Activated CD4-positive, alpha-beta T cell treated with anti-CD3 and anti-CD28 coated beads, Interleukin-2, amount 10 ng/mL, durations not matched to agents 24 days and 14 days (primary cell): ENCODE measurements around the gene TAS2R41. TPM values are rescaled to one million over a fixed set of nuclear protein-coding genes. Genes with fewer than 3 reads are reported as not detected.

Experiments
- DNase-seq: peaks from one replicate; pipeline ENCODE4 v3.0.0; 2022
- H3K27ac Mint-ChIP-seq: one replicate; pipeline ENCODE4 v1.8.0; 2022; ENCODE audit warnings: mild to moderate bottlenecking, mixed read lengths
- H3K27me3 Mint-ChIP-seq: one replicate; pipeline ENCODE4 v1.8.0; 2022; ENCODE audit warnings: mixed read lengths
- H3K36me3 Mint-ChIP-seq: one replicate; pipeline ENCODE4 v1.8.0; 2022; ENCODE audit warnings: low read depth, mild to moderate bottlenecking, mixed read lengths
- H3K4me1 Mint-ChIP-seq: one replicate; pipeline ENCODE4 v1.8.0; 2021; ENCODE audit warnings: mixed read lengths
- H3K4me3 Mint-ChIP-seq: one replicate; pipeline ENCODE4 v1.8.0; 2022; ENCODE audit warnings: mild to moderate bottlenecking, moderate library complexity, mixed read lengths
- H3K9me3 Mint-ChIP-seq: one replicate; pipeline ENCODE4 v1.8.0; 2021; ENCODE audit warnings: mixed read lengths
- intact Hi-C: fragments of 100-400 bp; cut with micrococcal nuclease; formaldehyde crosslinking; loops from one replicate; pipeline ENCODE4 v1.15.1; 2023
- total RNA-seq: library from RNA; stranded (reverse); gene quantifications from 2 replicates; pipeline ENCODE4 v1.2.3, GENCODE V29; 2022

The TAS2R41 gene, protein sequence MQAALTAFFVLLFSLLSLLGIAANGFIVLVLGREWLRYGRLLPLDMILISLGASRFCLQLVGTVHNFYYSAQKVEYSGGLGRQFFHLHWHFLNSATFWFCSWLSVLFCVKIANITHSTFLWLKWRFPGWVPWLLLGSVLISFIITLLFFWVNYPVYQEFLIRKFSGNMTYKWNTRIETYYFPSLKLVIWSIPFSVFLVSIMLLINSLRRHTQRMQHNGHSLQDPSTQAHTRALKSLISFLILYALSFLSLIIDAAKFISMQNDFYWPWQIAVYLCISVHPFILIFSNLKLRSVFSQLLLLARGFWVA
- total RNA-seq = not detected in 2 replicates

DNA sequence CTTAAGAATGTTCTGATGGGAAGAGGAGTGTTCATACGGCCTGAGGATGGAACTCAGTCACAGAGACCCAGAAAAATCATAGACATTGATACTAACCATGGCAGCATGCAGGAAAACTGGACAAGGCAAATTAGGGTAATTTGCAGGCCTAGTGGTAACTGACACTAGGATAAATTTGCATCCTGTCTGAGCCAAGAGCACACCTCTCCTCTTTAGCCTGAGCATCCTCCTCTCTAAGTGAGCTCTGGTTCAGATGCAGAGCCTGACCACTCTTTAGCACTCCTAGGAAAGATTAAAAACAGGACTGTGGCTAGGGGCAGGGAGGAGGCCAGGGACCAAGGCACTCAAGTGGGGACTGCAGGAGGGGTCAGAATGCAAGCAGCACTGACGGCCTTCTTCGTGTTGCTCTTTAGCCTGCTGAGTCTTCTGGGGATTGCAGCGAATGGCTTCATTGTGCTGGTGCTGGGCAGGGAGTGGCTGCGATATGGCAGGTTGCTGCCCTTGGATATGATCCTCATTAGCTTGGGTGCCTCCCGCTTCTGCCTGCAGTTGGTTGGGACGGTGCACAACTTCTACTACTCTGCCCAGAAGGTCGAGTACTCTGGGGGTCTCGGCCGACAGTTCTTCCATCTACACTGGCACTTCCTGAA lies at the start of gene TAS2R41:
TAS2R41 (plus strand) TSS at position 373 of the 650 bp plus-strand sequence; CDS start at position 373, 0 bp downstream.
- intact Hi-C loops = no loop called here
- Mint-ChIP-seq H3K4me1 (no peaks in the 10 kb centered on the region), H3K27ac (no peak within 1 kb of the TSS), H3K4me3 (no peak within 1 kb of the TSS), H3K9me3 (peaks cover 1% of the 10 kb centered on the region), H3K36me3 (no peaks in the 10 kb centered on the region), H3K27me3 (peaks cover 8% of the 10 kb centered on the region)
- no peak for DNase-seq

DNA sequence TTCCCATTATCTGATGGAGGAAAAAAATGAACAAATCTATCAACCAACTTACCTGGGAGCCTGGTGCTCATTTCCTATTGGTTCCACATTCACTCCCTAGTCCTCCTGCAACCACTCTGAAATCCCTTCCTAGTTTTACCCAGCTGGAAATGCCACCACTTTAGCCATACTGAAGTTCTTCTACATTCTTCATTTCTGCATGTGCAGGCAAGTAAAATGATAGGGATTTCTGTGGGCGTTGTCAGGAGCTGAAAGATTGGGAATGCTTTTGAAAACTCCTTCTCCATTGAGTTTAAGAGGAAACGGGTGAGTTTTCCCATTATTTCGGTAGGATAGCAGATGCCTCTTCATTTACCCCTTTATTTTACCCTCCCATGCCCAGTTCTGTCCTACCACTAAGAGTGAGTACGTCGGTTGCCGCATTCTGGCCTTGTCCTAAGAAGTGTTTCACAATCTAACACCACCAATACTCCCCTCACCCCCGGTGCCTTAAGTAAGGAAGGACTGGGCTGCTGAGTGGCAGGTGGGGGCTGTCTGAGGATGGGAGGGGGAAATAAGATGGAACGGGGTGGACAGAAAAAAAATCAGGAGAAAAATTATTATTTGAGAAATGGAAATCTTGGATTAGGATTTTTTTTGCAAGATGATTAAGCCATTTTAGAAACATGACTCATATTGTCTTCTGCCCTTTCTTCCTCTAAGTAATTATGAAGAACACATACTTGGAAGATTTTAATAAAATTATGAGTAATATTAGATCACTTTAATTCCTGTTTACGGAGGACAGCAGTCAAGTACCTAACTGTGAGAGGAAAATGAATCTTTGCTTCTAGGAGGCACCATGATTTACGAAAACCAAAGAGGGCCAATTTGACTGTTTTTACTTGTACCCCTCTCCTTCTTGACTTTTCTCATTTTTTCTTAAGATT lies 47.6 kb upstream of the TAS2R41 start:
- Mint-ChIP-seq H3K4me3 (no peak overlapping the region), H3K4me1 (peaks cover 6% of the 10 kb centered on the region), H3K9me3 (no peaks in the 10 kb centered on the region), H3K27me3 (peaks cover 13% of the 10 kb centered on the region), H3K27ac (no peak overlapping the region), H3K36me3 (no peaks in the 10 kb centered on the region)
- DNase-seq = no peak
- intact Hi-C loops = no loop called here

DNA sequence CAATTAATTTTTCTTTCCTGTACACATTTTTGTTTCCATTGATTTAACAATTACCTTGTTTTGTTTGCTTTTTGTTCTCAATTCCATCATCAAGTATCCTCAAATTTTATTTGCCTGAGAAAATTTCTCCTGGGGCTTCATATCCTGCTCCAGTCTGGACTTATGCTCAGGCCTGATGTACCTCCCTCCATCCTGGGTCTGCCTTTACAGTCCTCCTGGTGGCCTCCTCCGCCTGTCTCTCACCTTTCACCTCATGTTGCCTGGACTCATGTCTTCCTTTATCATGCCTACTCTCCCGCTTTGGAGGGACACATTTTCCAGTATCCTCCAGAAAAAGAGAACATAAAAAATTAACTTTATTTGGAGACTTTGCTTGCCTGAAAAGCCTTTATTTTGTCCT lies 46.6 kb upstream of the TAS2R41 start:
- Mint-ChIP-seq H3K4me1 (peaks cover 6% of the 10 kb centered on the region), H3K27me3 (peaks cover 13% of the 10 kb centered on the region), H3K27ac (no peak overlapping the region), H3K36me3 (no peaks in the 10 kb centered on the region), H3K9me3 (no peaks in the 10 kb centered on the region), H3K4me3 (no peak overlapping the region)
- DNase-seq = no peak
- intact Hi-C loops = no loop called here

DNA sequence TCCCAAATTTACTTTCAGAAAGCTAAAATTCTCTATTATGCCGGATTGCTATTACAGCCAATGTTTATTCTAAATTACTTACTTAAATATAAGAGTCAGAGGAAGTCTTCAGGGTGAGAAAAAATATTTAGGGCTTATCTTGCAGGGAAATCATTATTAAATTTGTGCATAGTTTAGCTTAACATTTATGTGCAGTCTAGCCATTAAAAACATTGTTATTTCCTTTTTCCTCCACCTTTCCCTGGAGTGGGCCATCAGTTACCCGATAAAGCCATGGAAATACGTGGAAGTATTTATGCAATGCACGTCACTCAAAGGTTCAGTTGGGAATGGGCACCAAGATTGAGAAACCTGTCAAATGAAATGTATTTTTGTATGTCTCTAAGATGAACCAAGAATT lies 43.9 kb upstream of the TAS2R41 start:
- Mint-ChIP-seq H3K9me3 (no peaks in the 10 kb centered on the region), H3K4me3 (no peak overlapping the region), H3K4me1 (peaks cover 14% of the 10 kb centered on the region), H3K36me3 (no peaks in the 10 kb centered on the region), H3K27me3 (peaks cover 13% of the 10 kb centered on the region), H3K27ac (no peak overlapping the region)
- intact Hi-C loops = no loop called here
- no peak for DNase-seq

DNA sequence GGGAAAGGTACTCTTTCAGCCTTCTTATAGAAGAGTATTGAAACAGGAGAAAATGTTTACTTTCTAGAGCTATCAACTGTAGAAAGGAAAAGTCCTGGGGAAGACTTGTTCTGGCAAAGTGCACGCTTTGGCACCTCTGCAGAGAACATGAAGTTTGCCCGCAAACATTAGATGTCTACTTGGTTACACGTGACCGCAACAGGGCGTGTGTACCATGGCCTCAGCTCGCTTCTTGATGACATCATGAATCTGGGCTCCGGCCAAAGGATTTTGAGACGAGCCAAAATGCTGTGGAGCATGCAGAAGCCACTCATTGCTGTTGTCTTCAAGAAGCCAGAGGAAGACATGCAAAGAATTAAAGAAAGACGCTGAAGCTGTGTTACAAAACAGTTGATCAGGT lies 43.0 kb upstream of the TAS2R41 start:
- no peak overlapping the region for H3K4me3 Mint-ChIP-seq
- H3K9me3 Mint-ChIP-seq = no peaks in the 10 kb centered on the region
- H3K36me3 Mint-ChIP-seq = no peaks in the 10 kb centered on the region
- H3K27me3 Mint-ChIP-seq = peaks cover 14% of the 10 kb centered on the region
- DNase-seq = no peak
- no peak overlapping the region for H3K27ac Mint-ChIP-seq
- peaks cover 15% of the 10 kb centered on the region for H3K4me1 Mint-ChIP-seq
- intact Hi-C loops = no loop called here

DNA sequence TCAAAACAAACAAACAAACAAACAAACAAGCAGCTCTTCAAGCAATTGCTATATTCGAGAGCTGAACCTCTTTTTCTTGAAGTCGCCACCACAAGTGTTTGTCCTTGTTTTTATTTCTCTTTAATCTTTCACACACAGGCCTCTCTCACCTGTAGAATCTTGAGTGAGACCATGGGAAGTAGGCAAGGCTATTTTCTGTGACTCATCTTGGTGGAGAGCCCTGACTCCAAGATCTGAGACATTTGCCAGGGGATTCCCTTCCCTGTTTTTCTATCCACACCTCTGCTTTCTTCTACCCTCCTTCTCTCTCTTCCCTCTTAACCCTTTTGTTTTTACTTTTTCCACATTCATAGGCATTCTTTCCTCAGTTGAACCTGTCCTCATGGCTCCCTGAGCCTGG lies 42.4 kb upstream of the TAS2R41 start:
- no peak overlapping the region for H3K27ac Mint-ChIP-seq
- intact Hi-C loops = no loop called here
- H3K4me1 Mint-ChIP-seq = peaks cover 15% of the 10 kb centered on the region
- H3K27me3 Mint-ChIP-seq = peaks cover 16% of the 10 kb centered on the region
- H3K9me3 Mint-ChIP-seq = no peaks in the 10 kb centered on the region
- no peak for DNase-seq
- no peak overlapping the region for H3K4me3 Mint-ChIP-seq
- no peaks in the 10 kb centered on the region for H3K36me3 Mint-ChIP-seq

DNA sequence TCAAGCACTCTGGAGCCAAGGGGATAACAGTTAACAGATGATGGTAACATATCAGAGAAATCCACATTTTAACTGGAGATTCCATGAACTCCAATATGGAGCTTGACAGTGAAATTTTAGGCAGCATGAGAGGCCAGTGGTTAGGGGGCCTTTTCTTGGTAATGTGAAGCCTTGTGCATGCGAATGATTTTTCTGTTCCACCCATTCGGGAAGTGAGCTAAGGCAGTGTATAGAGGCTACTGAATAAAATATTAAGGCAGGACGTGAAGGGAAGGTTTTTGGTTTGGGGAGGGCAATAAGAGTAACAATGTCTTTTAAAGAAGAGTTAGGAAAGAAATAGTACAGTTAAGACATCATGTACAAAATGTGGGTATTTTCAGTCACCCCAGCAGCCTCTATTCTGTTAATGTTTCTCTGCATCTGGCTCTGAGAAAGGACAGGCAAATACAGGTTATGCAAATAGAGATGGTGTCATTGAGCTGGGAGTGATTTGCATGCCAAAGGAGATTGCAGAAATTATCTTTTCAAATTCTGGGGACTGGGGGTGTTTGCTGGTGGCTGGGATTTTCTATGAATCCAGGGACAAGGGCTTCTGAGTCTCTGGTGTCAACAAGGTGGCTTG lies 41.2 kb upstream of the TAS2R41 start:
- no peak overlapping the region for H3K4me3 Mint-ChIP-seq
- H3K4me1 Mint-ChIP-seq = peaks cover 15% of the 10 kb centered on the region
- DNase-seq = no peak
- no peak overlapping the region for H3K27ac Mint-ChIP-seq
- H3K9me3 Mint-ChIP-seq = no peaks in the 10 kb centered on the region
- peaks cover 16% of the 10 kb centered on the region for H3K27me3 Mint-ChIP-seq
- intact Hi-C loops = no loop called here
- no peaks in the 10 kb centered on the region for H3K36me3 Mint-ChIP-seq

DNA sequence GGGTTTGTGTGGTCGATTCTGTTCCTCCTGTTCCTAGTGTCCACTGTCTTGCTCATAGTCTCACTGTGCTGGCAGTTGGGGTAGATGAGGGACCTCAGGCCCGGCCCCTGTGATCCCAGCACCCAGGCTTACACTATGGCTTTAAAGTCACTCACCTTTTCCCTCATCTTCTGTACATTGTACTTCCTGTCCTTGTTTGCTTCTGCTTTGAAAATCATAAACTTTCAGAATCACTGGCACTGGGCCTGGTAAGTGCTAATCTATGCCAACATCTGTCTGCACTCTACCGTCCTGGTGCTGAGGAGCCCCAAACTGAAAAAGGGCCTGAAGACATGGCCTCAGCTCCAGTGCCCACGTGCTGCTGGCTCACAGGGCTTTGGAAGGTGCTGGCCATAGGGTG lies 40.1 kb upstream of the TAS2R41 start:
- no peak for DNase-seq
- Mint-ChIP-seq H3K27ac (no peak overlapping the region), H3K4me3 (no peak overlapping the region)

DNA sequence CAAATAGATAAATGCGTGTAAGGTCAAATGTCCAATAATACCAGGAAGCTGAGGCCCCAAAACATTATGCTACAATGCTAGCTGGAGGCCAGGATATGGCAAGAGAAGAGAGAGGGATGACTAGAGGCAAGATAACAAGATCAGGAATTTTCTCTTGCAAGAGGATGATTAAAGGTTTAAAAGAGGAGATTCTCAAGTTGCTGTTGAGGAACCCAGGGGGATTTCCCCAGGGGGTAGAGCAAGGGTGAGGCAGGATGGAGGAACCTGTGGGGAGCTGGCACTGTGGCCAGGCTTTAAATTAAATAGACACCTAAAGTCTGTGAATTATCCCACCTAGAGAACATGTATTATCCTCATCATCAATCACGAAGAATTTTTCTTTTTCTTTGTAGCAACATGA lies 37.8 kb upstream of the TAS2R41 start:
- Mint-ChIP-seq H3K27ac (no peak overlapping the region), H3K4me3 (no peak overlapping the region), H3K9me3 (no peaks in the 10 kb centered on the region), H3K27me3 (peaks cover 3% of the 10 kb centered on the region), H3K4me1 (peaks cover 15% of the 10 kb centered on the region), H3K36me3 (no peaks in the 10 kb centered on the region)
- no peak for DNase-seq
- intact Hi-C loops = no loop called here

More for the DNA sequence above, 40.1 kb upstream of the TAS2R41 start:
- H3K4me1 Mint-ChIP-seq = peaks cover 15% of the 10 kb centered on the region
- no peaks in the 10 kb centered on the region for H3K9me3 Mint-ChIP-seq
- no peaks in the 10 kb centered on the region for H3K36me3 Mint-ChIP-seq
- H3K27me3 Mint-ChIP-seq = peaks cover 10% of the 10 kb centered on the region
- intact Hi-C loops = no loop called here

DNA sequence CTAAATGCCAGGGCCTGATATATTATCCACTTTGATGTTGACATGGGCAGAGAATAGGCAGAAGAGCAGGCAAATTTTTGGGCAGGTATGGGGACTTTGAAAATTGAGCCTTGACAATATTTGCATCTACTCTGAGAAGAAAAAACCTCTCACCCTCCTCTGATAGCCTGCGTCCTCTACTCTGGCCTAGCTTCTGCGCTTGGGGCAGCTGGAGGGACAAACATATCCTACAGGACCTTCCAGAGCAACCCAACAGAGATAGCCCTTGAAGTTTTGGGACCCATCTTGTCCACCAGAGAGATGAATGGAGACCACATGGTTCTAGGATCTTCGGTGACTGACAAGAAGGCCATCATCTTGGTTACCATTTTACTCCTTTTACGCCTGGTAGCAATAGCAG lies 34.5 kb upstream of the TAS2R41 start, which contains the start of gene TAS2R60:
TAS2R60 (plus strand) TSS at position 301 of the 400 bp plus-strand sequence; CDS start at position 301, 0 bp downstream.
- no peak for DNase-seq
- Mint-ChIP-seq H3K27me3 (peaks cover 3% of the 10 kb centered on the region), H3K36me3 (no peaks in the 10 kb centered on the region), H3K4me3 (no peak within 1 kb of the TSS), H3K4me1 (peaks cover 2% of the 10 kb centered on the region), H3K27ac (no peak within 1 kb of the TSS), H3K9me3 (no peaks in the 10 kb centered on the region)
- intact Hi-C loops = no loop called here

DNA sequence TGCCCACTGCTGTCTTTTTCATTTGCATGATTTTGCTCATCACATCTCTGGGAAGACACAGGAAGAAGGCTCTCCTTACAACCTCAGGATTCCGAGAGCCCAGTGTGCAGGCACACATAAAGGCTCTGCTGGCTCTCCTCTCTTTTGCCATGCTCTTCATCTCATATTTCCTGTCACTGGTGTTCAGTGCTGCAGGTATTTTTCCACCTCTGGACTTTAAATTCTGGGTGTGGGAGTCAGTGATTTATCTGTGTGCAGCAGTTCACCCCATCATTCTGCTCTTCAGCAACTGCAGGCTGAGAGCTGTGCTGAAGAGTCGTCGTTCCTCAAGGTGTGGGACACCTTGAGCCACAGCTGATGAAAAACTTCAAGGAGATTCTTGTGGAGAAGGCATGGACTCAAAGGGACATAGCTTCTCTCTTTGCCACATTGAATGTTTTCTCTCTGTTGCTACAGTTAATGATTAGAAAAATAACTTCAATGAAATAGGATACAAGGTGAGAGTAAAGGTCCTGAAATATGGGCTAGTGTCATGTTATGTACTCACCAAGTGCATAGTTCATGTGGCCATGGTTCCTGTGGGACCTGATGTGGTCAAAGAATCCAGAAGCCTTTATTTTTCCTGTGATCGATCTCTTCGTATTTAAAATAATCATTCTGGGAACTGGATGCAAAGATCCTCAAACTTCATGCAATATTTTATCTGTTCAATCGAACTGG lies 33.5 kb upstream of the TAS2R41 start:
- DNase-seq = no peak
- H3K27me3 Mint-ChIP-seq = peaks cover 5% of the 10 kb centered on the region
- no peaks in the 10 kb centered on the region for H3K9me3 Mint-ChIP-seq
- H3K36me3 Mint-ChIP-seq = no peaks in the 10 kb centered on the region
- H3K4me3 Mint-ChIP-seq = no peak overlapping the region
- peaks cover 2% of the 10 kb centered on the region for H3K4me1 Mint-ChIP-seq
- no peak overlapping the region for H3K27ac Mint-ChIP-seq
- intact Hi-C loops = no loop called here

DNA sequence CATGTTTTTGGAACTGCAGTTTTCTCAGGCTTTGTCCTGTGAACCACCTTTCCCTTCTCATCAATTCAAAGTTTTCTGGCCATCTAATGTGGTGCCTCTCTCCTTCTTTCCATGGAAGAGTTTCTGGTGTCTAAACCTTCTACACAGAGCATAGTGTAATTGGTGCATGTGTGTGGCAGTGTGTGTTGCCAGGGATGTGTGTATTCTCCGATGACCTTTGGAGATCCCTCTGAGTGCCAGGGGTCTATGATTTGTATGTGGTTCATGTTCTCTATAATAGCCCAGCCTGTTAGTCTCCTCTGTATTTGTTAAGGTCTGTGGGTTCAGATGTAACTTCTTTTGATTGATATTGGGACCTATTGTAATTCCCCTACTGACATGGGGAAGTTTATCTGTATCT lies 32.9 kb upstream of the TAS2R41 start:
- peaks cover 3% of the 10 kb centered on the region for H3K27me3 Mint-ChIP-seq
- intact Hi-C loops = no loop called here
- H3K4me1 Mint-ChIP-seq = no peaks in the 10 kb centered on the region
- no peaks in the 10 kb centered on the region for H3K36me3 Mint-ChIP-seq
- no peak overlapping the region for H3K27ac Mint-ChIP-seq
- no peak overlapping the region for H3K4me3 Mint-ChIP-seq
- no peak for DNase-seq
- H3K9me3 Mint-ChIP-seq = no peaks in the 10 kb centered on the region

DNA sequence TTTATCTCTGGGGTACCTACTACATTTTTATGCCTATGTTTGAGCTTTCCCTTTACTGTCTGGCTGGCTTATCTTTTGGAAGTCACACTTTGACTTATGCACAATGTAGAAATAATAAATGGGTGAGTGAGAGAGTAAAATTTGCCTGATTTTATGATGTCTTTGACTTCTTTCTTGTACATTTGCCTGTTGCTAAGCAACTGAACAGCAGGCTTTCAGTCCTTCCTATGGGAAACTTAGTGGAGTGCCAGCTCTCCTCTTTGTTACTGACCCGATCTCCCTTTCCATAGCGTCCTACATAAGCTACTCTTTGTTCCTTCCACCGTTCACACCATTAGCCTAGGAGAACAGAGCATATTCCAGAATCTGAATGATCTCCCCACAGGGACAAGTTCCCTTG lies 30.2 kb upstream of the TAS2R41 start:
- Mint-ChIP-seq H3K4me3 (no peak overlapping the region), H3K27ac (no peak overlapping the region), H3K36me3 (no peaks in the 10 kb centered on the region), H3K4me1 (no peaks in the 10 kb centered on the region), H3K9me3 (no peaks in the 10 kb centered on the region), H3K27me3 (peaks cover 2% of the 10 kb centered on the region)
- intact Hi-C loops = no loop called here
- no peak for DNase-seq
